Epithelial cell of esophagus (primary cell): ENCODE results near the gene UBE2E1.
"Not testable (repeated sequence)": the region's sequence is repeated elsewhere in the genome, so short reads cannot be mapped to it uniquely, and the experiment has no call there.

Experiments
- DNase-seq: peaks from one replicate; pipeline ENCODE4 v3.0.0; 2010; ENCODE audit warnings: low read depth
- H3K4me3 ChIP-seq: 2 replicates; pipeline ENCODE4 v1.5.1; 2011; ENCODE audit warnings: mild to moderate bottlenecking, low read length, control low read depth
- TF ChIP-seq, protein P1 (sequence below): IDR thresholded peaks from 2 replicates; pipeline ENCODE4 v1.5.1; 2011; ENCODE audit warnings: low read depth, mild to moderate bottlenecking, low read length, control low read depth, inconsistent platforms; ENCODE audit not compliant: insufficient read depth; ENCODE audit errors: missing control alignments

The UBE2E1 gene

DNA sequence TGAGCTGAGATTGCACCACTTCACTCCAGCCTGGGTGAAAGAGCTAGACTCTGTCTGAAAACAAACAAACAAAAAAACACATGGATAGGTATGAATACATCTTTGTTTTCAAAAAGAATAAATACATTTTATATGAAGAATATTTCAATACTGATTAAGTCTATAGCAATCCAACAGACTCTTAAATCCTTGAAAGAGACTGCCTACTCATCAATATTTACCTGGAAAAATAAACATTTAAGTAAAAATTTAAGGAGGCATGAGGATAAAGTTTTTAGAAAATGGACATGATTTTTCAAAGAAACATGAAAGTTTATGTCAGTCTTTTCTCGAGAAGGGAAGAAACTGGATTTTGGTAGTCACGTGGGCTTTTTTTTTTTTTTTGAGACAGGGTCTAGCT, 105.6 kb downstream of the UBE2E1 start:
- H3K4me3 ChIP-seq, result no peak overlapping the region
- TF ChIP-seq, protein P1, sequence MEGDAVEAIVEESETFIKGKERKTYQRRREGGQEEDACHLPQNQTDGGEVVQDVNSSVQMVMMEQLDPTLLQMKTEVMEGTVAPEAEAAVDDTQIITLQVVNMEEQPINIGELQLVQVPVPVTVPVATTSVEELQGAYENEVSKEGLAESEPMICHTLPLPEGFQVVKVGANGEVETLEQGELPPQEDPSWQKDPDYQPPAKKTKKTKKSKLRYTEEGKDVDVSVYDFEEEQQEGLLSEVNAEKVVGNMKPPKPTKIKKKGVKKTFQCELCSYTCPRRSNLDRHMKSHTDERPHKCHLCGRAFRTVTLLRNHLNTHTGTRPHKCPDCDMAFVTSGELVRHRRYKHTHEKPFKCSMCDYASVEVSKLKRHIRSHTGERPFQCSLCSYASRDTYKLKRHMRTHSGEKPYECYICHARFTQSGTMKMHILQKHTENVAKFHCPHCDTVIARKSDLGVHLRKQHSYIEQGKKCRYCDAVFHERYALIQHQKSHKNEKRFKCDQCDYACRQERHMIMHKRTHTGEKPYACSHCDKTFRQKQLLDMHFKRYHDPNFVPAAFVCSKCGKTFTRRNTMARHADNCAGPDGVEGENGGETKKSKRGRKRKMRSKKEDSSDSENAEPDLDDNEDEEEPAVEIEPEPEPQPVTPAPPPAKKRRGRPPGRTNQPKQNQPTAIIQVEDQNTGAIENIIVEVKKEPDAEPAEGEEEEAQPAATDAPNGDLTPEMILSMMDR, result no peak
- no peak for DNase-seq

DNA sequence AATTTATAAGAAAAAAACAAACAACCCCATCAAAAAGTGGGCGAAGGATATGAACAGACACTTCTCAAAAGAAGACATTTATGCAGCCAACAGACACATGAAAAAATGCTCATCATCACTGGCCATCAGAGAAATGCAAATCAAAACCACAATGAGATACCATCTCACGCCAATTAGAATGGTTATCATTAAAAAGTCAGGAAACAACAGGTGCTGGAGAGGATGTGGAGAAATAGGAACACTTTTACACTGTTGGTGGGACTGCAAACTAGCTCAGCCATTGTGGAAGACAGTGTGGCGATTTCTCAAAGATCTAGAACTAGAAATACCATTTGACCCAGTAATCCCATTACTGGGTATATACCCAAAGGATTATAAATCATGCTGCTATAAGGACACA, 106.6 kb downstream of the UBE2E1 start:
- not testable (repeated sequence) for DNase-seq, H3K4me3 ChIP-seq

DNA sequence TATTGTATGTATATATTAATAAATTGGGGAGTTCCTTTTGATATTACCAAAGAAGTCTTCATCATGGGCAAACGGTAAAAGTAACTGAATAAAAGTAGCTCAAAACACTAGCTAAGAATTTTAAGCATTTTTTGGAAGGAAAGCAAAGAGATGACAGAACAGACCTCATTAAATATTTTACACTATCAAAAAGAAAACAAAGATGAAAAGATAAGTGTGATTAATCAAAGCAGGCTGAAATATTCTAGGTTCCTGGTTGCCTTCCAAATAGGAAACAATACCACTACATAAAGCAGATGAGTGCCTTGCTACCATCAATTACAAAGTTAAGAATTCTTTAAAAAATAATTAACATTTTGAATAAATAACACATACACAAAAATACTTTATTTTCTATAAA, 107.4 kb downstream of the UBE2E1 start:
- TF ChIP-seq, protein P1, result no peak
- DNase-seq, result no peak
- H3K4me3 ChIP-seq, result no peak overlapping the region

DNA sequence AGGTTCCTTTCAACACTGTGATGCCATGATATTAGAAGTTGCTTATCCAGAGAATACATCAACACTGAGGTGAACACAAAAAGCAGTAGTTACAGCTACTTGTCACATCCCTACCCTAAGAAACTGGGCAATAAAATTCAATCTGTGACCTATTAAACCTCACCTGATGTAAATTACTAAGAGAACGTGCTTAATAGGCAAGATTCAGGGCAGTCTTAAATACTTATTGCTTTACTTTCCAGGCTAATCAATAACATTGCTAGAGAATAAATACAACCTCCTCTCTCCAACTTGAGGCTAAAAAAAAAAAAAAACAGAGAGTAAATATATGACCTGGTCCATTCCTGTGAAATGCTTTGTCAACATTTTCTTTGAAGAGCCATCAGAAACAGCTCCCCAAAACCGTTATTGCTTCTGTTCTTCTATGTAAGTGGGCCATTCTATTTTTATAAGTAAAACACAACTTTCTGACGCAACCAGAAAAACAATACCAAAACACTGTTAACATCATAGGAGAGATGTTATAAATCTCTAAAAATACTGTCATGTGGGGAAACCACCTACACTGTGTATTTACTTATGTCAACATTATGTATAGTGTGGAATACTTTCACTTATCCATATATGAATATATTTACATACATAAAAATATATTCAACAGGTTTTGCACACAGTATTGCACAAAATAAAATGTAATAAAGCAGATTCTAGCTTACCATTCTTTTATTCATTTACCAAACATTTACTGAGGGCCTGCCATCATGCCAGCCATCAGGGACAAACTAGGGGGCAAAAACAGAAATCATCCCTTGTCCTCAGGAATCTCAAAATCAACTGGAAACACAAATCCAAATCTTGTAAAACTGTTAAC, 108.4 kb downstream of the UBE2E1 start:
- DNase-seq, result no peak
- TF ChIP-seq, protein P1, result no peak
- no peak overlapping the region for H3K4me3 ChIP-seq

DNA sequence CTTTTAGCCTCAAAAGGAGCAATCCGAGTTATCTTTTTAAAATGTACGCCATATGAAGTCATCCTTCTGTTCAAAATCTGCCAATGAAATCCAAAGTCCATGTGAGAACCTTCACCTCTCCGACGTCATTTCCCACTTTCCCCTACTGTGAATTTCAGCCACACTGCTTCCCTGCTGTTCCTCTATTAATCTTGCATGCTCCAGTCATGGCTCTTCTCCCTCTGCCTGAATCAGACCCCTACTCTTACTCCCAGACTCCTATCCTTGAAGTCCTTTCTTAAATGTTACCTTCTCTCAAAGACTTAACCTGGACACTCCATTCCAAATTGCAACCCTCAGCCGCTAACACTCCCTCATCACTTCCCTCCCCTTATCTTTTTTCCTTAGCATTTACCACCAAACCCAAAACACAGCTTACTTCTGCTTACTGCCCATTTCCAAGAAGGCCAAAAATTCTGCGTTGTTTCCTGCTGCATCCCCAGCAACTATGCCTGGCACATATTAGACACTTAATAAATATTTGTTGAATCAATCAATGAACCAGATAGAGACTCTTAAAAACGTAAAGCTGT, 109.9 kb downstream of the UBE2E1 start:
- TF ChIP-seq, protein P1, result no peak
- H3K4me3 ChIP-seq, result peak overlapping the region; percentile 86
- DNase-seq, result no peak

DNA sequence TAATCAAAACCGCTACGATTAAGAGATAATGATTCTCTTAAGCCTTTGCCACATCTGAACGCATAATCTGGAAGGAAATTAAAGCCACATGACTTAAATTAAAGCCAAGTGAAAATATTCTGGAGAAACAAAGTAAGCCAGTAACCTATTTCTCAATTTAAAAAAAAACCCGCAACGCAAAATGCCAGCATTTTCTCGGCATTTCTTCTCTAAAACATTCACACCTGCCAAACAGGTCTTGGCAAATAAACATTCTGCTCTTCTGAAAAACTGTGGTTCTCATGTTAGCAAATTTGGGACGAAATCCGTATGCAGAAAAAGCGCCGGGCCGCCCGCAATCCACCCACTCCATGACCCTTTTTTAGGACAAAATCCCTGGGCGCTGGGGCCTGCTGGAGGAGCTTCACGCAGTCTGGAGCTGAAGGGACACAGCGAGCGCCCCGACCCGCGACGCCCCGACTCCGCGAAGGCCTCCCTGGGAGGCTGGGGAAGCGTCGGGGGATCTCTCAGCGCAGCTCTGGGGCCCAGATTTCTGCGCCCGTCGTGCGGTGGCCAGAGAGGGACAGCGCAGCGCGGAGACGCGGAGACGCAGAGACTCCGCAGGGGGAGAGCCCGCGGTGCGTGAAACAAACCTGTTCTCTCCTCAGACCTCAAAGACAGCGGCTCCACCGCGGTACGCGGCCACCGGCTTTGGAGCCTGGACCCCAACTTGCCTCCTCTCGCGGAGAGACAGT, 110.6 kb downstream of the UBE2E1 start:
- DNase-seq, result no peak

More for the DNA sequence above, 110.6 kb downstream of the UBE2E1 start:
- TF ChIP-seq, protein P1, result no peak
- H3K4me3 ChIP-seq, result peak overlapping the region; percentile 86
